ENCODE results near the gene USPL1.

DNA sequence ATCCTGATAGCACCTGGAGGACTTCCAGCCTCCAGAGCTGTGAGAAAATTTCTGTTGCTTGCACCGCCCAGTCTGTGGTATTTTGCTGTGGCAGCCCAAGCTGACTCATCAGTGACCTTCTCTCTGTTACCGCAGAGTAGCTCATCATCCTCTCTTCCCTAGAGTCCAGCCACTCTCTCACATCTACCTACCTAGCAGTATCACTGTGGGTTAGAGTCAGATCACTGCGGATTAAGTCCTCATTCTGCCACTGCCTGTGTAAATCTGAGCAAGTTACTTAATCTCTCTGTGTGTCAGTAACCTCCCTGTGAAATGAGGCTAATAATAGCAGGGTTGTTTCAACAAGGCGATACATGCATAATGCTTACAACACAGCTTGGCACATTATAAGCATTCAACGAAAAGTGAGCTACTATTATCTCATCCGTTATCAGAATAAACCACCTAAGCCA is 40.3 kb upstream of the USPL1 start:
- no peak for TF ChIP-seq MED1 (CRISPR knock-in tag; IDR thresholded peaks at IDR 0.05)
- TF ChIP-seq, protein P1, sequence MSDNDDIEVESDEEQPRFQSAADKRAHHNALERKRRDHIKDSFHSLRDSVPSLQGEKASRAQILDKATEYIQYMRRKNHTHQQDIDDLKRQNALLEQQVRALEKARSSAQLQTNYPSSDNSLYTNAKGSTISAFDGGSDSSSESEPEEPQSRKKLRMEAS (IDR thresholded peaks at IDR 0.05), result no peak
